Neural progenitor cell (in vitro differentiated cells): ENCODE measurements around the gene TRAM2. TPM values are rescaled to one million over a fixed set of nuclear protein-coding genes. Genes with fewer than 3 reads are reported as not detected.

Experiments used
- DNase-seq: peaks from one replicate; pipeline ENCODE4 v3.0.0-alpha.2; 2016; ENCODE audit warnings: low spot score
- H2AFZ ChIP-seq: fragments of 200-600 bp; sonication (generic); replicated peaks from 2 replicates; pipeline ENCODE4 v1.6.1; 2016; ENCODE audit warnings: antibody characterized with exemption
- H3F3A ChIP-seq: fragments of 200-600 bp; sonication (generic); 2 replicates; pipeline ENCODE4 v1.6.1; 2016; ENCODE audit warnings: antibody characterized with exemption, low read depth
- H3K27ac ChIP-seq: fragments of 200-600 bp; sonication (generic); 2 replicates; pipeline ENCODE4 v1.5.1; 2016; ENCODE audit warnings: mild to moderate bottlenecking
- H3K27me3 ChIP-seq: fragments of 200-600 bp; sonication (generic); 2 replicates; pipeline ENCODE4 v1.6.1; 2016; ENCODE audit warnings: mild to moderate bottlenecking, moderate library complexity
- H3K36me3 ChIP-seq: fragments of 200-600 bp; sonication (generic); 2 replicates; pipeline ENCODE4 v1.5.1; 2016
- H3K4me1 ChIP-seq: fragments of 200-600 bp; sonication (generic); 2 replicates; pipeline ENCODE4 v1.6.1; 2016; ENCODE audit warnings: mixed run types
- H3K4me2 ChIP-seq: fragments of 200-600 bp; sonication (generic); 2 replicates; pipeline ENCODE4 v1.6.1; 2016
- H3K4me3 ChIP-seq: fragments of 200-600 bp; sonication (generic); 2 replicates; pipeline ENCODE4 v1.5.1; 2016
- H3K79me2 ChIP-seq: fragments of 200-600 bp; sonication (generic); 2 replicates; pipeline ENCODE4 v1.6.1; 2016; ENCODE audit warnings: low read depth
- H3K9ac ChIP-seq: fragments of 200-600 bp; sonication (generic); 2 replicates; pipeline ENCODE4 v1.6.1; 2016
- H3K9me3 ChIP-seq: fragments of 200-600 bp; sonication (generic); 2 replicates; pipeline ENCODE4 v1.5.1; 2016; ENCODE audit warnings: low read depth
- H4K20me1 ChIP-seq: fragments of 200-600 bp; sonication (generic); 2 replicates; pipeline ENCODE4 v1.6.1; 2016; ENCODE audit warnings: low read depth
- H3K27ac Mint-ChIP-seq: 3 replicates; pipeline ENCODE4 v1.8.0; 2021; ENCODE audit warnings: mixed read lengths
- H3K27me3 Mint-ChIP-seq: 2 replicates; pipeline ENCODE4 v1.8.0; 2022; ENCODE audit warnings: low read depth, mild to moderate bottlenecking, inconsistent platforms, moderate library complexity, mixed read lengths; ENCODE audit not compliant: insufficient read depth
- H3K36me3 Mint-ChIP-seq: 3 replicates; pipeline ENCODE4 v1.8.0; 2021; ENCODE audit warnings: mixed read lengths
- H3K4me1 Mint-ChIP-seq: 3 replicates; pipeline ENCODE4 v1.8.0; 2021; ENCODE audit warnings: mixed read lengths
- H3K4me3 Mint-ChIP-seq: 3 replicates; pipeline ENCODE4 v1.8.0; 2021; ENCODE audit warnings: mild to moderate bottlenecking, moderate library complexity, mixed read lengths
- H3K9me3 Mint-ChIP-seq: 3 replicates; pipeline ENCODE4 v1.8.0; 2020; ENCODE audit warnings: mixed read lengths
- EZH2 ChIP-seq: fragments of 200-600 bp; sonication (generic); IDR thresholded peaks from 2 replicates; pipeline ENCODE4 v1.6.1; 2017; ENCODE audit warnings: antibody characterized with exemption, mild to moderate bottlenecking, moderate library complexity
- EZH2phosphoT487 ChIP-seq: fragments of 200-600 bp; sonication (generic); IDR thresholded peaks from 2 replicates; pipeline ENCODE4 v1.6.1; 2017; ENCODE audit warnings: antibody characterized with exemption
- total RNA-seq: library from RNA; depleted of rRNA; stranded (reverse); fragments of >200 nt; gene quantifications from 2 replicates; pipeline ENCODE4 v1.2.3, GENCODE V29; 2015; ENCODE audit warnings: low replicate concordance
- TF ChIP-seq, protein P1 (sequence below): fragments of 200-600 bp; sonication (generic); IDR thresholded peaks from 2 replicates; pipeline ENCODE4 v1.5.1; 2017; ENCODE audit warnings: antibody characterized with exemption, mild to moderate bottlenecking

The TRAM2 gene
- total RNA-seq, 1 donor from 2014 or later, result 12.3 TPM

DNA sequence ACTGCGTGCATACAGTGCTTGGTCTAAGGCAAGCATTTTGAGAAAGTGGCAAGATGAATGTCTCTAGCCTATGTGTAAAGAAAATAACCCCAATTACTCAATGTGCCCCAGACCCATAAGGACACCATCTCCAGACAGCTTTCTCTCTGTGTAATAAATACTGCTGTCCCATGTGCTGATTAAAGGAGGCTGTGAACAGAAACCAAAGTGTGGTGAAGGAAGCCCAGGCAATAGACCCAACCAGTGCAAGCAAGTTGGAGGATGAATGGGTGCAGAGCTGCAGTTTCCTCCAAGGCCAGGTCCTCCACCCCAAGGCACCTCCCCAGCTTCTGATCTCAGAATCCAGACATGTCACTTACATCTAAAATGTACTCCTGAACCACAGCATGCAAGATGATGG is 60.6 kb downstream of the TRAM2 start:
- H3K36me3 Mint-ChIP-seq, result peaks cover 24% of the 10 kb centered on the region
- H3K9me3 Mint-ChIP-seq, result no peaks in the 10 kb centered on the region
- no peak overlapping the region for H3K4me3 ChIP-seq
- H3K36me3 ChIP-seq, result no peaks in the 10 kb centered on the region
- H3K4me2 ChIP-seq, result no peak overlapping the region
- no peak overlapping the region for H3K27ac Mint-ChIP-seq
- H3K27me3 ChIP-seq, result no peaks in the 10 kb centered on the region
- no peak overlapping the region for H3K9ac ChIP-seq
- H3K27me3 Mint-ChIP-seq, result peaks cover 4% of the 10 kb centered on the region
- H2AFZ ChIP-seq, result no peak overlapping the region
- H3K4me3 Mint-ChIP-seq, result no peak overlapping the region
- H3K4me1 Mint-ChIP-seq, result peaks cover 53% of the 10 kb centered on the region
- no peaks in the 10 kb centered on the region for H3K9me3 ChIP-seq
- peaks cover 4% of the 10 kb centered on the region for H4K20me1 ChIP-seq
- no peak for TF ChIP-seq EZH2phosphoT487
- TF ChIP-seq, protein P1, sequence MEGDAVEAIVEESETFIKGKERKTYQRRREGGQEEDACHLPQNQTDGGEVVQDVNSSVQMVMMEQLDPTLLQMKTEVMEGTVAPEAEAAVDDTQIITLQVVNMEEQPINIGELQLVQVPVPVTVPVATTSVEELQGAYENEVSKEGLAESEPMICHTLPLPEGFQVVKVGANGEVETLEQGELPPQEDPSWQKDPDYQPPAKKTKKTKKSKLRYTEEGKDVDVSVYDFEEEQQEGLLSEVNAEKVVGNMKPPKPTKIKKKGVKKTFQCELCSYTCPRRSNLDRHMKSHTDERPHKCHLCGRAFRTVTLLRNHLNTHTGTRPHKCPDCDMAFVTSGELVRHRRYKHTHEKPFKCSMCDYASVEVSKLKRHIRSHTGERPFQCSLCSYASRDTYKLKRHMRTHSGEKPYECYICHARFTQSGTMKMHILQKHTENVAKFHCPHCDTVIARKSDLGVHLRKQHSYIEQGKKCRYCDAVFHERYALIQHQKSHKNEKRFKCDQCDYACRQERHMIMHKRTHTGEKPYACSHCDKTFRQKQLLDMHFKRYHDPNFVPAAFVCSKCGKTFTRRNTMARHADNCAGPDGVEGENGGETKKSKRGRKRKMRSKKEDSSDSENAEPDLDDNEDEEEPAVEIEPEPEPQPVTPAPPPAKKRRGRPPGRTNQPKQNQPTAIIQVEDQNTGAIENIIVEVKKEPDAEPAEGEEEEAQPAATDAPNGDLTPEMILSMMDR, result no peak
- TF ChIP-seq EZH2, result no peak
- no peak overlapping the region for H3K27ac ChIP-seq
- H3K4me1 ChIP-seq, result peaks cover 11% of the 10 kb centered on the region
- H3K79me2 ChIP-seq, result no peaks in the 10 kb centered on the region
- DNase-seq, result no peak
- H3F3A ChIP-seq, result no peaks in the 10 kb centered on the region

DNA sequence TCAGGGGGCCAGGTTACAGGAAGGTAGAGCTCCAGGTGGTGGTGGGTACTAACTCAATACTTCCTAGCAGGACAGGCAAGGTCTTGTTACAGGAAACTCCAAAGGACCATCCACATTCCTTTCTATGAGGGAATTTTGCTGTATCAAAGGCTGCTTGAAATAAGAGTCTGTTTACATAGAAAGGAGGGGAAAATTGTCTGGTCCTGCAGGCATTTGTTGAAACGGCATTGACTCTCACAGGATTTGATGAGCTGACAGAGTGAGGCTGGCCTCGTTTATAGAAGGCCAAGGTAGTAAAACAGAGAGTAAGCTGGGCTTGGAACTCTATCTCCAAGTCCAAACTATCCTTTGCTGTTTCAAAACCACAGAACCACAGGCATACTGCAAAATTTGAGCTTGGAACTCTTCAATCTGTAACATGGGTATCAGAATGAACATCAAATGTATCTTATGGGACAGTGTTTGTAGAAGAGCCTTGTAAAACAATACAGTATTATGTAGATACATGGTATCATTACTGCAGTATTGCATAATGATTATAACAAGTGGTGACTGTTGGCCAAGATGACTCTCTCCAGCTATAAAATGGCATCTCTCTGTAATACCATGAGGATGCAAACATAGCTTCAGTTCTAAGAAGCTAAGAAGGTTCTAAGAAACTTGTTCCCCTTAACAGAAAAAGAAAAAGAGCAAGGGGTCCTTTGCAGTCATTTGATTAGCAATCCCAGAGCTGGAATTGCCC is 61.5 kb downstream of the TRAM2 start:
- no peaks in the 10 kb centered on the region for H3K9me3 ChIP-seq
- peaks cover 11% of the 10 kb centered on the region for H3K4me1 ChIP-seq
- H3K79me2 ChIP-seq, result no peaks in the 10 kb centered on the region
- H2AFZ ChIP-seq, result no peak overlapping the region
- H3K27ac ChIP-seq, result no peak overlapping the region
- Mint-ChIP-seq H3K4me1 (peaks cover 53% of the 10 kb centered on the region), H3K27ac (no peak overlapping the region), H3K27me3 (peaks cover 2% of the 10 kb centered on the region), H3K4me3 (no peak overlapping the region), H3K9me3 (no peaks in the 10 kb centered on the region), H3K36me3 (peaks cover 23% of the 10 kb centered on the region)
- no peak overlapping the region for H3K4me2 ChIP-seq
- H3F3A ChIP-seq, result no peaks in the 10 kb centered on the region
- DNase-seq, result no peak
- no peak overlapping the region for H3K4me3 ChIP-seq
- no peak for TF ChIP-seq EZH2
- no peaks in the 10 kb centered on the region for H3K36me3 ChIP-seq
- no peaks in the 10 kb centered on the region for H3K27me3 ChIP-seq
- peaks cover 4% of the 10 kb centered on the region for H4K20me1 ChIP-seq
- no peak overlapping the region for H3K9ac ChIP-seq

DNA sequence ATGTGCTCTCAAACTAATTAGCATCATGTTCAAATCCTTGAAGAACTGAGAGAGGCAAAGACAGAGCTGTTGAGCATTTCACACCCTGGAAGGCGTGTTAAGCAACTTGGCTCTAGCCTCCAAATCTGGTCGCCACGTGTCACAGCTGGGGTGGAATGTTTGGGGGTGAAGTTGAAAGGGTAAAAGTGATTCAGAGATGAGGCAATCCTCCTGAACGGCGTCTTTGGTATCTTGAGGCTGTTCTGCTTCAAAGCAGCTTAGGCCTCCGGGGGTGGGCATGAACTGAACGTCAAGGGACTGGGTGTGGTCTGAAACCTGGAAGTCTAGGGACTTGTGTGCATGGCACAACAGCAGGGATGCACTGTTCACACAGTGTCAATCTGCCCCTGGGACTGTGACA is 62.3 kb downstream of the TRAM2 start:
- Histone ChIP-seq H3K27me3 (no peaks in the 10 kb centered on the region), H3K4me1 (peaks cover 15% of the 10 kb centered on the region), H3K79me2 (no peaks in the 10 kb centered on the region), H4K20me1 (peaks cover 4% of the 10 kb centered on the region), H3K27ac (no peak overlapping the region), H3K9ac (no peak overlapping the region), H3K4me2 (no peak overlapping the region), H3F3A (no peaks in the 10 kb centered on the region), H3K4me3 (no peak overlapping the region), H3K36me3 (no peaks in the 10 kb centered on the region), H3K9me3 (no peaks in the 10 kb centered on the region), H2AFZ (no peak overlapping the region)
- Mint-ChIP-seq H3K9me3 (no peaks in the 10 kb centered on the region), H3K27ac (peak overlapping the region; percentile 52), H3K36me3 (peaks cover 26% of the 10 kb centered on the region), H3K27me3 (peaks cover 2% of the 10 kb centered on the region), H3K4me3 (no peak overlapping the region), H3K4me1 (peaks cover 53% of the 10 kb centered on the region)
- TF ChIP-seq, protein P1, result no peak
- TF ChIP-seq EZH2phosphoT487, result no peak
- no peak for TF ChIP-seq EZH2
- no peak for DNase-seq

DNA sequence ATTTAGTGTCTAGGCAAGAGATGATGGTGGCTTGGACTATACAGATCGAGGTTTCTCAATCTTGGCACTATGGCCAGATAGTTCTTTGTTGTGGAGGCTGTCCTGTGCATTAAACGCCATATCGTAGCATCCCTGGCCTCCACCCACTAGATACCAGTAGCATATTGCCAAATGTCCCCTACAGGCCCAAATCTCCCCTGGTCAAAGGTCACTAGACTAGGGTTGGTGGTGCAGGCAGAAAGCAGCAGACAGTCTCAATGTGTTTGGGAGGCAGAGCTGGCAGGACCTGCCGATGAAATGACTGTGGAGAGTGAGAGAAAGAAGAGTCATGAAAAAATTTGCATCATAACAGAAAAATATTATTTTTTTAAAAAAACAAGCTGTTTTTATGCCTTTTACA is 63.0 kb downstream of the TRAM2 start:
- Mint-ChIP-seq H3K27ac (no peak overlapping the region), H3K36me3 (peaks cover 28% of the 10 kb centered on the region), H3K4me1 (peaks cover 51% of the 10 kb centered on the region), H3K27me3 (peaks cover 2% of the 10 kb centered on the region), H3K9me3 (no peaks in the 10 kb centered on the region), H3K4me3 (no peak overlapping the region)
- Histone ChIP-seq H3K9ac (no peak overlapping the region), H3F3A (no peaks in the 10 kb centered on the region), H3K27ac (no peak overlapping the region), H3K36me3 (no peaks in the 10 kb centered on the region), H3K4me1 (peaks cover 15% of the 10 kb centered on the region), H3K79me2 (no peaks in the 10 kb centered on the region), H3K4me3 (no peak overlapping the region), H4K20me1 (peaks cover 4% of the 10 kb centered on the region), H2AFZ (no peak overlapping the region), H3K27me3 (no peaks in the 10 kb centered on the region), H3K9me3 (no peaks in the 10 kb centered on the region), H3K4me2 (no peak overlapping the region)
- no peak for DNase-seq
- TF ChIP-seq EZH2 (no peak), EZH2phosphoT487 (no peak)
- TF ChIP-seq, protein P1, result no peak
